AG04449 (cell line): ENCODE measurements around the gene ABCG5.

Experiments
- CTCF ChIA-PET: fragments of 350-600 bp; formaldehyde crosslinking; extraction: SDS; loops from one replicate; lab custom pipeline; 2021; ENCODE audit warnings: antibody characterized with exemption; lab: Yijun Ruan, JAX
- POLR2A ChIA-PET: fragments of 400-600, 350-600 bp; formaldehyde crosslinking; extraction: SDS; loops from one replicate; lab custom pipeline; 2020; ENCODE audit warnings: antibody characterized with exemption, inconsistent platforms; lab: Yijun Ruan, JAX
- DNase-seq: peaks from one replicate; pipeline ENCODE4 v3.0.0-alpha.2; 2010; ENCODE audit warnings: low read depth, low spot score
- H3K4me3 ChIP-seq: 2 replicates; pipeline ENCODE4 v1.5.1; 2011; ENCODE audit warnings: low read depth, mild to moderate bottlenecking, control low read depth, low read length
- TF ChIP-seq, protein P1 (sequence below): IDR thresholded peaks from one replicate; pipeline ENCODE4 v1.5.1; 2011; ENCODE audit warnings: mild to moderate bottlenecking, moderate library complexity, low read length, control low read depth, inconsistent platforms; ENCODE audit not compliant: insufficient read depth; ENCODE audit errors: missing control alignments

The ABCG5 gene

DNA sequence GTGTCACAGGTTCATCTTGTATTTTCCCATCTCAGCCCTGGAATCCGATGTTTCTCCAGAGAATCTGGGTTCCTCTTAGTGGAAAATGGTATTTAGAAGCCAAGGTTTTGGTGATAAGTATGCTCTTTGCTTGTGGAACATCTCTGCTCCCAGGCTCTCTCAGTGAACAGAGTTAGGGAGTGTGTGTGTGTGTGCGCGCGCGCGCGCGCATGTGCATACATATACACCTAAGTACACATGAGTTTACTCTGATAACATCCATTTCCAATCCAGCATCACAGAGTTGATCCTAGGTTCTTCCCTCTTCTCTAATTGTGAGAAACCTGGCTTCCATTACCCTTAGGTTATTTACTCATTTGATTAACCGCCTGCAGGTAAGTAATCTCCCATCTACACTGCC is 41.8 kb upstream of the ABCG5 start:
- H3K4me3 ChIP-seq: no peak overlapping the region
- TF ChIP-seq, protein P1, sequence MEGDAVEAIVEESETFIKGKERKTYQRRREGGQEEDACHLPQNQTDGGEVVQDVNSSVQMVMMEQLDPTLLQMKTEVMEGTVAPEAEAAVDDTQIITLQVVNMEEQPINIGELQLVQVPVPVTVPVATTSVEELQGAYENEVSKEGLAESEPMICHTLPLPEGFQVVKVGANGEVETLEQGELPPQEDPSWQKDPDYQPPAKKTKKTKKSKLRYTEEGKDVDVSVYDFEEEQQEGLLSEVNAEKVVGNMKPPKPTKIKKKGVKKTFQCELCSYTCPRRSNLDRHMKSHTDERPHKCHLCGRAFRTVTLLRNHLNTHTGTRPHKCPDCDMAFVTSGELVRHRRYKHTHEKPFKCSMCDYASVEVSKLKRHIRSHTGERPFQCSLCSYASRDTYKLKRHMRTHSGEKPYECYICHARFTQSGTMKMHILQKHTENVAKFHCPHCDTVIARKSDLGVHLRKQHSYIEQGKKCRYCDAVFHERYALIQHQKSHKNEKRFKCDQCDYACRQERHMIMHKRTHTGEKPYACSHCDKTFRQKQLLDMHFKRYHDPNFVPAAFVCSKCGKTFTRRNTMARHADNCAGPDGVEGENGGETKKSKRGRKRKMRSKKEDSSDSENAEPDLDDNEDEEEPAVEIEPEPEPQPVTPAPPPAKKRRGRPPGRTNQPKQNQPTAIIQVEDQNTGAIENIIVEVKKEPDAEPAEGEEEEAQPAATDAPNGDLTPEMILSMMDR: no peak
- POLR2A ChIA-PET: no interaction called here
- CTCF ChIA-PET: no interaction called here
- no peak for DNase-seq

DNA sequence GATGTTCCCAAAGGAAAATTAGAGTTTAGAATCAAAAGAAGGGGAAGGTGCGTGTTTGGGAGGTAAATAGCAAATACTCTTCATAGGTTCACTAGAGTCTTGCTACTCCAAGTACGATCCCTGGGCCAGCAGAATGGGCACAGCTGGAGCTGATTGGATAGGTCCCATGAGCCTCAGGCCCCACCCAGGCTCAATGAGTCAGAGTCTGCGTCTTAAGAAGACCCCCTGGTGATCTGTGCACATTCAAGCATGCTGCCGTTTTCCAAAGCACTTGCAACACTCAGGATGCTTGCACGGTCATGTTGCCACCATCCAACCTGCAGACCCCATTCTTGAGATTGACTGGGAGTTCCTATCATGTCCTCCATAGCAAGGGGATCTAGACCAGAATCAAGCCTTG is 40.6 kb upstream of the ABCG5 start:
- TF ChIP-seq, protein P1: no peak
- DNase-seq: no peak
- CTCF ChIA-PET: no interaction called here
- POLR2A ChIA-PET: no interaction called here
- H3K4me3 ChIP-seq: no peak overlapping the region

DNA sequence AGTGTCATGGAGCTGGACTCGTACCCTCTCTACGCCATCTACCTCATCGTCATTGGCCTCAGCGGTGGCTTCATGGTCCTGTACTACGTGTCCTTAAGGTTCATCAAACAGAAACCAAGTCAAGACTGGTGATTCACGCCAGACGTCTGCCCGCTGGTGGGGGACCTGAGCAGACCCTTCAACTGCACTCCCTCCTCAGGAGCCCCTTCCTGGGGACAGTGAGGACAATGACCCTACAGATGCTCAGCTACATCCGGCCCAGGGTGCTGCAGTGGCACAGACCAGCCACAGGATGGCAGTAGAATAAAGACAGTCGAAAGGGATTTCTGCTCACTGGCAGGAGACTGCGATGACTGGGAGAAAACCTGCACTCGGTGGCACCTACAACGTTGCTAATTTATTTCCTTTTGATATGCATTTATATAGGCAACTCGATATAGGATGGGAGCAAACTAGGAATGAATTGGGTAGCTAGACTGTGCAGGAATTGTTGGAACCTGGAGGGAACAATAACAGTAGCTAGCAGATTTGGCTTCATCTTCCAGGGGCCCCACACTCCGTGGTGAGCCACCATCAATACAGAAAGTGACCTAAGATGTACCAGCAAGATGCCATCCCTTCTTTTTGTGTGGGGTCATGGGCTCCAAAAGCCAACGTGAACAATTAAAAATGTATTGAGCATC is 39.3 kb upstream of the ABCG5 start:
- CTCF ChIA-PET: interaction anchor here (0.5 to 1.5 kb wide), 22 partner anchors 8 to 269 kb away, joined by 3 to 13 read pairs (median 4); no protein-coding TSS in a partner anchor
- H3K4me3 ChIP-seq: no peak overlapping the region
- DNase-seq: no peak
- TF ChIP-seq, protein P1: peak; percentile 85
- POLR2A ChIA-PET: no interaction called here

DNA sequence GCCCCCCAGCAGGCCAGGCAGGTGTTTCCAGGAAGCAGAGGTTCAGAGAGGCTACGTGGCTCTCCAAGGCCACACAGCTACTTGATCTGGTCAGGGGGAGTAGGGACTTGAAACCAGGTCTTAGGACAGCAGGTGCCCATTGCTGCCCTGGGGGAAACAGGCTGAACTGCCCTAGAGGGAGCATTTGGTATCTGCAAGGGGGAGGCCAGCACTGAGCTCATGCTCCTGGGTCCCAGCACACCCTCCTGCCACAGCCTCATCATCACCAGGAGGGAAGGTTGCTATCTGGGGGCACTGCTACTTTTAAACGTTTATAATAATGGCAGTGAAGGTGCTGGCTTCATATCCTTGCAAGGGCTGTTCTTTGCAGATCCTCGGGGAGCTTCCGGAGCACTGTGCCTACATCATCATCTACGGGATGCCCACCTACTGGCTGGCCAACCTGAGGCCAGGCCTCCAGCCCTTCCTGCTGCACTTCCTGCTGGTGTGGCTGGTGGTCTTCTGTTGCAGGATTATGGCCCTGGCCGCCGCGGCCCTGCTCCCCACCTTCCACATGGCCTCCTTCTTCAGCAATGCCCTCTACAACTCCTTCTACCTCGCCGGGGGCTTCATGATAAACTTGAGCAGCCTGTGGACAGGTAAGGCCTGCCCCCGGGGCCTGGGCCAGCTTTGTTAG is 36.3 kb upstream of the ABCG5 start:
- TF ChIP-seq, protein P1: no peak
- DNase-seq: no peak
- ChIA-PET CTCF (interaction anchor here (1.0 to 1.5 kb wide), 3 partner anchors 11 to 265 kb away, joined by 3 to 4 read pairs (median 3); no protein-coding TSS in a partner anchor), POLR2A (no interaction called here)
- no peak overlapping the region for H3K4me3 ChIP-seq

DNA sequence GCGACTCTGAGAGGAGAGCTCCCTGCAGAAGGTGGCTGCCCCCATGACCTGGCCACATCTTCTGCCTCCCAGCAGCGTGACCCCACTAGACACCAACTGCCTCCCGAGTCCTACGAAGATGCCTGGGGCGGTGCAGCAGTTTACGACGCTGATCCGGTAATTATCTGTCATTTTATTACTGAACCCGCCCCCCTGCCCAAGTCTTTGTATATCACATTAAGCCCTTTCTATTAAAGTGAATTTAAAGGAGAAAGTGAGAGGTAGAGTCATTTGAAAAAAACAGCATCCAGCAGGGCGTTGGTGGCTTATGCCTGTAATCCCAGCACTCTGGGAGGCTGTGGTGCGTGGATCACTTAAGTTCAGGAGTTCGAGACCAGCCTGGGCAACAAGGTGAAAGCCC is 33.5 kb upstream of the ABCG5 start:
- no peak for DNase-seq
- H3K4me3 ChIP-seq: no peak overlapping the region
- CTCF ChIA-PET: no interaction called here
- TF ChIP-seq, protein P1: no peak
- POLR2A ChIA-PET: no interaction called here

DNA sequence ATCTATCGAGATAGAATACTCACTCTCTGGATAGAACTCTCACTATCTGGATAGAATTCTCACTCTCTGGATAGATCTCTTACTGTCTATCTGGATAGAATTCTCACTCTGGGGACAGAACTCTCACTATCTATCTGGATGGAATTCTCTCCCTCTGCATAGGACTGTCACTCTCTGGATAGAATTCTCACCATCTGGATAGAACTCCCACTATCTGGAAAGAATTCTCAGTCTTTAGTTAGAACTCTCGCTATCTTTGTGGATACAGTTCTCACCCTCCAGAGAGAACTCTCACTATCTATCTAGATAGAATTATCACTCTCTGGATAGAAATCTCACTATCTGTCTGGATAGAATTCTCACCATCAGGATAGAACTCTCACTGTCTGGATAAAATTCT is 16.7 kb upstream of the ABCG5 start:
- POLR2A ChIA-PET: no interaction called here
- no peak overlapping the region for H3K4me3 ChIP-seq
- DNase-seq: no peak
- CTCF ChIA-PET: no interaction called here
- TF ChIP-seq, protein P1: no peak
